Brain microvascular endothelial cell (primary cell): Measurements from ENCODE around the gene BANK1.
A peak's percentile ranks its signal among the peaks of the same experiment; 100 is the strongest.

Experiments used
- DNase-seq: peaks from one replicate; pipeline ENCODE4 v3.0.0-alpha.2; 2020
- H3K27ac ChIP-seq: fragments of 250-450 bp; sonication (Bioruptor Pico); 2 replicates; pipeline ENCODE4 v1.5.1; 2020; ENCODE audit warnings: mild to moderate bottlenecking, moderate library complexity
- H3K27me3 ChIP-seq: fragments of 250-450 bp; sonication (Bioruptor Pico); replicated peaks from 2 replicates; pipeline ENCODE4 v1.5.1; 2020; ENCODE audit warnings: mild to moderate bottlenecking
- H3K36me3 ChIP-seq: fragments of 250-450 bp; sonication (Bioruptor Pico); replicated peaks from 2 replicates; pipeline ENCODE4 v1.5.1; 2020; ENCODE audit warnings: mild to moderate bottlenecking
- H3K4me3 ChIP-seq: 2 replicates; pipeline ENCODE4 v1.5.1; 2011; ENCODE audit warnings: low read depth, mild to moderate bottlenecking, control low read depth, low read length, moderate library complexity
- in situ Hi-C: cut with HindIII; loops from 2 replicates; pipeline ENCODE4 v1.10.0; 2017; ENCODE audit warnings: low sequenced_read_pairs, low pct_ligation_motif_present
- TF ChIP-seq, protein P1 (sequence below): IDR thresholded peaks from 2 replicates; pipeline ENCODE4 v1.5.1; 2011; ENCODE audit warnings: low read depth, mild to moderate bottlenecking, moderate library complexity, low read length, control low read depth, inconsistent platforms; ENCODE audit errors: missing control alignments

BANK1 gene

DNA sequence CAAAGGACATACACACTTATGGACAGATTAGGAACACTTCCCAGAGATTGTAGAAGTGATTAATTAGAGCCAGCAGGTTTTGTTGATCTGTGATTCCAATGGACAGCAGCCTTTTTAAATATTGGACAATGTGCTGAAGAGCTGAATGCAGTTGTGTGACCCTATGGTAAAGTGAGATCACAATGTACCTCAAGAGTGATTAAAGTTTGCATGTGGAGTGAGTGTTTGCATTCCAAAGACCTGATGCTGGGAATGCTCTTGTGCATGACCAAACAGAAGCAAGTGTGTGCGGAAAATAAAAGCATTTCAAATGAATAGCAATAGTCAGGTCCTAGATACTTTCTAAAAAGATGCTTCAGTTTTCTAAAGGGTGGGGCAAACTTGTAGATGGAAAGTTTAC, 154.1 kb downstream of the BANK1 start:
- no peaks in the 10 kb centered on the region for H3K27me3 ChIP-seq
- no peaks in the 10 kb centered on the region for H3K36me3 ChIP-seq
- no peak overlapping the region for H3K4me3 ChIP-seq
- in situ Hi-C loops = no loop called here
- TF ChIP-seq, protein P1, sequence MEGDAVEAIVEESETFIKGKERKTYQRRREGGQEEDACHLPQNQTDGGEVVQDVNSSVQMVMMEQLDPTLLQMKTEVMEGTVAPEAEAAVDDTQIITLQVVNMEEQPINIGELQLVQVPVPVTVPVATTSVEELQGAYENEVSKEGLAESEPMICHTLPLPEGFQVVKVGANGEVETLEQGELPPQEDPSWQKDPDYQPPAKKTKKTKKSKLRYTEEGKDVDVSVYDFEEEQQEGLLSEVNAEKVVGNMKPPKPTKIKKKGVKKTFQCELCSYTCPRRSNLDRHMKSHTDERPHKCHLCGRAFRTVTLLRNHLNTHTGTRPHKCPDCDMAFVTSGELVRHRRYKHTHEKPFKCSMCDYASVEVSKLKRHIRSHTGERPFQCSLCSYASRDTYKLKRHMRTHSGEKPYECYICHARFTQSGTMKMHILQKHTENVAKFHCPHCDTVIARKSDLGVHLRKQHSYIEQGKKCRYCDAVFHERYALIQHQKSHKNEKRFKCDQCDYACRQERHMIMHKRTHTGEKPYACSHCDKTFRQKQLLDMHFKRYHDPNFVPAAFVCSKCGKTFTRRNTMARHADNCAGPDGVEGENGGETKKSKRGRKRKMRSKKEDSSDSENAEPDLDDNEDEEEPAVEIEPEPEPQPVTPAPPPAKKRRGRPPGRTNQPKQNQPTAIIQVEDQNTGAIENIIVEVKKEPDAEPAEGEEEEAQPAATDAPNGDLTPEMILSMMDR = no peak
- peak; percentile 12 for DNase-seq
- no peak overlapping the region for H3K27ac ChIP-seq

GRCh38 chr4:101948055-101948454, 157.5 kb downstream of the BANK1 start:
- Histone ChIP-seq H3K27me3 (no peaks in the 10 kb centered on the region), H3K4me3 (no peak overlapping the region), H3K27ac (no peak overlapping the region), H3K36me3 (no peaks in the 10 kb centered on the region)
- TF ChIP-seq, protein P1 = no peak
- DNase-seq = no peak
- in situ Hi-C loops = no loop called here

- H3K4me3 ChIP-seq = no peak overlapping the region
- in situ Hi-C loops = no loop called here
- H3K27me3 ChIP-seq = no peaks in the 10 kb centered on the region
- TF ChIP-seq, protein P1 = no peak
- H3K36me3 ChIP-seq = no peaks in the 10 kb centered on the region
- no peak overlapping the region for H3K27ac ChIP-seq
- DNase-seq = no peak
Observed at GRCh38 chr4:101948951-101949350, 158.4 kb downstream of the BANK1 start.

- no peaks in the 10 kb centered on the region for H3K27me3 ChIP-seq
- DNase-seq = no peak
- H3K27ac ChIP-seq = no peak overlapping the region
- H3K36me3 ChIP-seq = no peaks in the 10 kb centered on the region
- TF ChIP-seq, protein P1 = no peak
- H3K4me3 ChIP-seq = no peak overlapping the region
- in situ Hi-C loops = no loop called here
Observed at GRCh38 chr4:101950258-101950979, 159.9 kb downstream of the BANK1 start.

GRCh38 chr4:101952985-101953384, 162.5 kb downstream of the BANK1 start:
- in situ Hi-C loops = no loop called here
- H3K27ac ChIP-seq = no peak overlapping the region
- TF ChIP-seq, protein P1 = no peak

GRCh38 chr4:101953949-101954348, 163.4 kb downstream of the BANK1 start:
- Histone ChIP-seq H3K27me3 (no peaks in the 10 kb centered on the region), H3K4me3 (no peak overlapping the region), H3K27ac (no peak overlapping the region), H3K36me3 (no peaks in the 10 kb centered on the region)
- in situ Hi-C loops = no loop called here
- peak; percentile 50 for DNase-seq
- TF ChIP-seq, protein P1 = no peak

More at GRCh38 chr4:101952985-101953384, 162.5 kb downstream of the BANK1 start:
- no peaks in the 10 kb centered on the region for H3K36me3 ChIP-seq
- H3K27me3 ChIP-seq = no peaks in the 10 kb centered on the region
- H3K4me3 ChIP-seq = no peak overlapping the region
- DNase-seq = no peak
